Psoas muscle (tissue), 8 donors: ENCODE measurements around the gene SPINK9. TPM values are rescaled to one million over a fixed set of nuclear protein-coding genes. Genes with fewer than 3 reads are reported as not detected.

Experiments
- ATAC-seq, 4 donors: fragments of 200-7000 bp; cut with Tn5 transposase; one replicate each; pipeline ENCODE4 v1.9.1; 2020; ENCODE audit warnings: moderate library complexity in 3 of 4, mild to moderate bottlenecking in 2 of 4
- DNase-seq, 2 donors: peaks; one replicate each; pipeline ENCODE4 v3.0.0-alpha.2; 2020
- H3K27ac ChIP-seq: fragments of 200-600 bp; one replicate; pipeline ENCODE4 v1.8.0; 2022
- H3K27me3 ChIP-seq, 3 donors: fragments of 200-600 bp in 1 of 3; one replicate each; pipeline versions ENCODE4 v1.6.1 to v1.8.0; 2013 to 2022; ENCODE audit warnings: low read length in 2 of 3, mild to moderate bottlenecking in 2 of 3, moderate library complexity in 1 of 3; ENCODE audit not compliant: insufficient read depth in 3 of 3
- H3K36me3 ChIP-seq, 2 donors: fragments of 200-600 bp in 1 of 2; one replicate each; pipeline versions ENCODE4 v1.6.1 to v1.8.0; 2013 to 2022; ENCODE audit warnings: low read depth in 1 of 2, mild to moderate bottlenecking in 1 of 2, moderate library complexity in 1 of 2; ENCODE audit not compliant: insufficient read depth in 1 of 2
- H3K4me1 ChIP-seq: fragments of 200-600 bp; one replicate; pipeline ENCODE4 v1.8.0; 2022
- H3K4me3 ChIP-seq: fragments of 200-600 bp; one replicate; pipeline ENCODE4 v1.8.0; 2022; ENCODE audit warnings: mild to moderate bottlenecking
- H3K9me3 ChIP-seq: fragments of 200-600 bp; one replicate; pipeline ENCODE4 v1.8.0; 2022
- WGBS, 3 donors: extraction: QIAGEN DNeasy Blood & Tissue Kit; methylation state at CpG; one replicate each; pipeline versions ENCODE4 v1.1.6 to v1.1.7; 2013; 5-methylcytosine and 5-hydroxymethylcytosine counted together
- intact Hi-C, 2 donors: fragments of 100-400 bp; cut with DNase I; formaldehyde crosslinking; loops; one replicate each; pipeline versions ENCODE4 v1.11.0 to v1.14.2; 2022
- long read RNA-seq, 2 donors: library from polyadenylated mRNA; unstranded; transcript quantifications; one replicate each; pipeline ENCODE4 v2.0.0, GENCODE V29; 2021
- polyA plus RNA-seq, 3 donors: library from polyadenylated mRNA; stranded (reverse); fragments of 200-250 nt; gene quantifications; one replicate each; pipeline ENCODE4 v1.2.3, GENCODE V29; 2013
- total RNA-seq, 4 donors: library from RNA; stranded (reverse); fragmentation: NEBNext Ultra II Directional in 2 of 4; extraction: Animal tissue kit (Norgen Biotek cat#: 25700) in 2 of 4; gene quantifications; one replicate each; pipeline versions ENCODE4 v1.2.1 to v1.2.4, GENCODE V29; 2021 to 2023
- TF ChIP-seq, protein P1 (sequence below): fragments of 200-600 bp; IDR thresholded peaks from one replicate; pipeline ENCODE4 v1.8.0; 2022; ENCODE audit warnings: antibody characterized with exemption
- donor health status: healthy with polysubstance abuse.
- donor health status: DM: no; HTN: no; CAD: no; lungs with moderate emphysema.
- donor health status: Bipolar disorder and iron deficiency.
- donor health status: healthy.
- donor health status: DM: yes; HTN: yes; CAD: no.
- donor health status: DM: no; HTN: no; CAD: no.
- donor health status: DM: no; HTN: no; CAD: no.
- donor health status: DM: yes; HTN: yes; CAD: no.

Gene SPINK9, protein sequence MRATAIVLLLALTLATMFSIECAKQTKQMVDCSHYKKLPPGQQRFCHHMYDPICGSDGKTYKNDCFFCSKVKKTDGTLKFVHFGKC
- not detected for total RNA-seq
- polyA plus RNA-seq, result not detected
- long read RNA-seq, donor 1, result 0 reads
- long read RNA-seq, donor 2, result 0 reads

DNA sequence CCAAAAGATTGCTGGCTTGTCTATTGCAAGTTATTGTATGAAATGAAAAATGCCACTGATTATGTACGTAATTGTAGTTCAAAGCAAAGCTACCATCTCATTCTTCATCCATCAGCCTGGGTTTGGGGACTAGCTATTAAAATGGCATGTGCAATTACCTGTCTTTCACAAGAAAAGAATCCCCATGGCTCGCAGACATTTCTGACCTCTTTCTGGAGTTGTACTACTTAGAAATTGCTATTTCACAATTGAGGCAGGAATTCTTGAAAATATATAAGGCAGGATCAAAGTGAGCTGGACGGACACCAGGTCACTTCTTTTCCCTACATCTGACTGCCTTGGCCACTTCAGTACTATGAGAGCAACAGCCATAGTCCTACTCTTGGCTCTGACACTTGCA lies at the start of gene SPINK9:
SPINK9 (plus strand) TSS at position 301 of the 400 bp plus-strand sequence; CDS start at position 356, 55 bp downstream.
- Histone ChIP-seq H3K9me3 (no peaks in the 10 kb centered on the region), H3K36me3 (no peaks in the 10 kb centered on the region), H3K4me3 (no peak within 1 kb of the TSS), H3K27me3 (no peaks in the 10 kb centered on the region), H3K4me1 (no peaks in the 10 kb centered on the region), H3K27ac (no peak within 1 kb of the TSS)
- 90 to 95% (median 93%) methylated on average over 3 of the region's 3 CpGs for WGBS, 3 donors
- no peak for ATAC-seq
- TF ChIP-seq, protein P1, sequence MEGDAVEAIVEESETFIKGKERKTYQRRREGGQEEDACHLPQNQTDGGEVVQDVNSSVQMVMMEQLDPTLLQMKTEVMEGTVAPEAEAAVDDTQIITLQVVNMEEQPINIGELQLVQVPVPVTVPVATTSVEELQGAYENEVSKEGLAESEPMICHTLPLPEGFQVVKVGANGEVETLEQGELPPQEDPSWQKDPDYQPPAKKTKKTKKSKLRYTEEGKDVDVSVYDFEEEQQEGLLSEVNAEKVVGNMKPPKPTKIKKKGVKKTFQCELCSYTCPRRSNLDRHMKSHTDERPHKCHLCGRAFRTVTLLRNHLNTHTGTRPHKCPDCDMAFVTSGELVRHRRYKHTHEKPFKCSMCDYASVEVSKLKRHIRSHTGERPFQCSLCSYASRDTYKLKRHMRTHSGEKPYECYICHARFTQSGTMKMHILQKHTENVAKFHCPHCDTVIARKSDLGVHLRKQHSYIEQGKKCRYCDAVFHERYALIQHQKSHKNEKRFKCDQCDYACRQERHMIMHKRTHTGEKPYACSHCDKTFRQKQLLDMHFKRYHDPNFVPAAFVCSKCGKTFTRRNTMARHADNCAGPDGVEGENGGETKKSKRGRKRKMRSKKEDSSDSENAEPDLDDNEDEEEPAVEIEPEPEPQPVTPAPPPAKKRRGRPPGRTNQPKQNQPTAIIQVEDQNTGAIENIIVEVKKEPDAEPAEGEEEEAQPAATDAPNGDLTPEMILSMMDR, result no peak
- DNase-seq, result no peak
- intact Hi-C loops, result no loop called here

DNA sequence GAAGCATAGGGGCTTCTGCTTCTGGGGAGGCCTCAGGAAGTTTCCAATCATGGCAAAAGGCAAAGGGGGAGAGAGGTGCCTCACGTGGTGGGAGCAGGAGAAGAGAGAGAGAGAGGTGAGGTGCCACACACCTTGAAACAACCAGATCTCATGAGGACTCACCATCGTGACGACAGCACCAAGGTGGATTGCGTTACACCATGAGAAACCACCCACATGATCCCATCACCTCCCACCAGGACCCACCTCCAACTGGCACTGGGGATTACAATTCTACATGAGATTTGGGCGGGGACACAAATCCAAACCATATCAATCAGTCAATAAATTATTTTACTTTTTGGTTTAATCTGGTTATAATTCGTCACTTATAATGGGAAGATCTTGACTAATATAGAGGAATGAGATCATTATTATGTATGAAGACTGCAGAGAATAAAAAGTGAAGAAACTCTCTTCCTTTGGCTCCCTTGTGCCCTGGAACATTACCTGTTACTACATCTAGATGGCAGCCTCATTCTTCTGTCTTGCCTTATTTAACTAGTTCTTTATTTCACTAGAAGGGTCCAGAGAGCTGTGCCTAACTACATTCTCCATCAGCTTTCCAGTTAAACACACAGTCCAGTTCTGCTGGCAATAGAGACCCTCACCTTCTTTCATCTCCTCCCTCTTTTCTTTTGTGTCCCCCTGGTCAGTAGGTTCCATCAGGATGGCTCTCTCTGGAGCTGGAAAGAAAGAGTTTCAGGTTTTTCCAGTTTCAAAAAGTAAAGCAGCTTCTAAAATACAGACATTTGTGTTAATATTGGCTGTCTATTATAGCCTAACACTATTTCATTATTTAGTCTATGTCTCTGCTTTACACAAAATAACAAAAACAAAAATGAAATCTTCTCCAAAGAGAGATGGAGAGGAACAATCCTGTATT lies 44.8 kb upstream of the SPINK9 start:
- WGBS, 3 donors, result 55 to 66% (median 59%) methylated on average over 6 of the region's 6 CpGs
- DNase-seq, result no peak
- intact Hi-C loops, result no loop called here
- Histone ChIP-seq H3K36me3 (no peaks in the 10 kb centered on the region), H3K4me1 (no peaks in the 10 kb centered on the region), H3K27me3 (no peaks in the 10 kb centered on the region), H3K9me3 (no peaks in the 10 kb centered on the region), H3K27ac (no peak overlapping the region), H3K4me3 (no peak overlapping the region)
- no peak for ATAC-seq
- TF ChIP-seq, protein P1, result peak; percentile 10

DNA sequence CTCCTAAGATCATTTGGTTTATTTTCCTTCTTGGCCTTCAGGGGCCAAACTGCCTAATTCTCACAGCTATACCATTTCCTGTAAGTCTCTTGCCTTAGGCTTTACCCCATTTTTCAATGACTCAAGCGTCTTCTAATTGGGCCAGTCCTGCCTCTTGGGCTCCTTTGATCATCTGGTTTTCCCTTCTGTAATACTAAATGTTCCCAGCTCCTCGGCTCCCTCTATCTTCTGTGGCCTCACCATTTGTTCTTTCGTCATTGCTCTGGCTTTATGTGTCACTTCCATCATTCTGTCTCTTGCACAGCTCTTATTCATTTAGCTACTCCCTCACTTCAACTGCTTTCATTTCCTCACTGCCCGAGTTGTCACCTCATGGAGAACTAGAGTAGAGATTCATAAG lies 37.6 kb upstream of the SPINK9 start:
- intact Hi-C loops, result no loop called here
- no peaks in the 10 kb centered on the region for H3K36me3 ChIP-seq
- no peaks in the 10 kb centered on the region for H3K4me1 ChIP-seq
- 70 to 78% (median 70%) methylated on average over 4 of the region's 4 CpGs for WGBS, 3 donors
- DNase-seq (no peak), ATAC-seq (no peak)
- no peak overlapping the region for H3K27ac ChIP-seq
- H3K9me3 ChIP-seq, result no peaks in the 10 kb centered on the region
- TF ChIP-seq, protein P1, result no peak
- no peak overlapping the region for H3K4me3 ChIP-seq
- H3K27me3 ChIP-seq, result no peaks in the 10 kb centered on the region

DNA sequence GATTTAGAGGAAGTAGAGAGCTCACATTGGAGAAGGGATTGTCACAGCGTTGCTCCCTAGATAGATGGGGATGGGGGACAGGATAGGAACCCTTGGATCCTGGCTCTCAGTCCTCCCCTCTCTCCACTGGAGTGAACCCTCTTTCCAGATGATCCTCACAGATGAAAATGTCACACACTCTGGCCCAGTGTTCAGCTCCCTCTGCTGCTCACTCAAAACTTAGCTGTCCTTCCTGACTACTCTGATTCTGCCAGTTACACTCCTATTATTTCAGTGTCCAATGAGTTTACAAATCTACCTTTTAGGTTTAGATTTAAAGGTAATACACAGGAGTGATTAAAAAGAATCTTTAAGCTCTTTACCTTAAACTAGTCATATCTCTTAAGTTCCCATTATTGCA lies 28.9 kb upstream of the SPINK9 start:
- Histone ChIP-seq H3K27me3 (no peaks in the 10 kb centered on the region), H3K4me3 (no peak overlapping the region), H3K36me3 (no peaks in the 10 kb centered on the region), H3K9me3 (no peaks in the 10 kb centered on the region), H3K4me1 (no peaks in the 10 kb centered on the region), H3K27ac (no peak overlapping the region)
- ATAC-seq (no peak), DNase-seq (no peak)
- 69 to 89% (median 82%) methylated on average over 1 of the region's 1 CpG for WGBS, 3 donors
- intact Hi-C loops, result no loop called here
- TF ChIP-seq, protein P1, result no peak
